Measurements from ENCODE around the gene CYB5RL. TPM values are rescaled to one million over a fixed set of nuclear protein-coding genes. Genes with fewer than 3 reads are reported as not detected.

Gene CYB5RL
- total RNA-seq (8.6 and 9.6 TPM in 2 replicates), polyA plus RNA-seq (5.8 and 5.9 TPM in 2 replicates), polyA minus RNA-seq (5.7 and 11.0 TPM in 2 replicates), Bru-seq, nascent RNA (percentile 41 among the genes with signal in this experiment), BruChase-seq, experiment 1, labeled RNA remaining after a 6-hour chase (percentile 66 among the genes with signal in this experiment), BruChase-seq, experiment 2, labeled RNA remaining after a 2-hour chase (percentile 50 among the genes with signal in this experiment)
- polyA plus RNA-seq (2011; cell fraction: cytosol; rRNA removed) = 5.2 TPM in 2 replicates
- 9.7 and 11.0 TPM in 2 replicates for polyA plus RNA-seq (2011; cell fraction: nucleus; rRNA removed)
- polyA plus RNA-seq (2012) = 3.0 and 3.8 TPM in 2 replicates
- polyA minus RNA-seq (2011; cell fraction: cytosol; rRNA and poly(A)+ RNA removed) = 3.0 TPM
- 3.6 and 6.2 TPM in 2 replicates for polyA minus RNA-seq (2011; cell fraction: nucleus; rRNA and poly(A)+ RNA removed)
- long read RNA-seq, partial matches to known transcripts = 1 of 8 reads
- long read RNA-seq, other reads (novel, unspliced or antisense) = 7 of 8 reads

DNA sequence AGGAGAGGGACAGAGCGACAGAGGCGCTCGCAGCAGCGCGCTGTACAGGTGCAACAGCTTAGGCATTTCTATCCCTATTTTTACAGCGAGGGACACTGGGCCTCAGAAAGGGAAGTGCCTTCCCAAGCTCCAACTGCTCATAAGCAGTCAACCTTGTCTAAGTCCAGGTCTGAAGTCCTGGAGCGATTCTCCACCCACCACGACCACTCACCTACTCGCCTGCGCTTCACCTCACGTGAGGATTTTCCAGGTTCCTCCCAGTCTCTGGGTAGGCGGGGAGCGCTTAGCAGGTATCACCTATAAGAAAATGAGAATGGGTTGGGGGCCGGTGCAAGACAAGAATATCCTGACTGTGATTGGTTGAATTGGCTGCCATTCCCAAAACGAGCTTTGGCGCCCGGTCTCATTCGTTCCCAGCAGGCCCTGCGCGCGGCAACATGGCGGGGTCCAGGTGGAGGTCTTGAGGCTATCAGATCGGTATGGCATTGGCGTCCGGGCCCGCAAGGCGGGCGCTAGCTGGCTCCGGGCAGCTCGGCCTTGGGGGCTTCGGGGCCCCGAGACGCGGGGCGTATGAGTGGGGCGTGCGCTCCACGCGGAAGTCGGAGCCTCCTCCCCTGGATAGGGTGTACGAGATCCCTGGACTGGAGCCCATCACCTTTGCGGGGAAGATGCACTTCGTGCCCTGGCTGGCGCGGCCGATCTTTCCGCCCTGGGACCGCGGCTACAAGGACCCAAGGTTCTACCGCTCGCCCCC is at the start of gene CYB5RL, which contains the start of gene MRPL37:
CYB5RL (minus strand) TSS at position 266 of the 754 bp plus-strand sequence. CDS start 4,414 bp downstream, outside the sequence.
MRPL37 (plus strand) TSS at position 403 of the 754 bp plus-strand sequence; CDS start at position 480, 77 bp downstream.
- POLR2A ChIA-PET = no interaction called here
- CTCF ChIA-PET = interaction anchor here (1.0 to 2.6 kb wide), 12 partner anchors 10 to 300 kb away, joined by 3 to 20 read pairs (median 6); no protein-coding TSS in a partner anchor
- H3K9me3 ChIP-seq (replicated peaks; ENCODE audit: control insufficient read depth, insufficient read depth, low read length) = no peaks in the 10 kb centered on the region
- peaks cover 1 to 4% of the 10 kb centered on the region in 2 experiments for H3K36me3 ChIP-seq (ENCODE audit: control insufficient read depth in 2 of 2, extremely low read depth in 1 of 2, insufficient read depth in 2 of 2, low read length in 2 of 2)
- H3K4me1 ChIP-seq (ENCODE audit: control insufficient read depth, extremely low read depth, insufficient read depth, low read length) = peaks cover 19% of the 10 kb centered on the region
- FAIRE-seq (peak; percentile 98), DNase-seq (ENCODE audit: low read depth, low spot score) (peak; percentile 97)
- peak within 1 kb of the TSS; percentile 79 for H3K9ac ChIP-seq (replicated peaks; ENCODE audit: extremely low read depth, insufficient read depth, low read length)
- peak within 1 kb of the TSS; percentile 73 for H3K4me2 ChIP-seq (ENCODE audit: insufficient read depth, low read length)
- H4K20me1 ChIP-seq (replicated peaks; ENCODE audit: control insufficient read depth, extremely low read depth, insufficient read depth, low read length) = no peaks in the 10 kb centered on the region
- no peaks in the 10 kb centered on the region for H3K9me1 ChIP-seq (replicated peaks; ENCODE audit: control insufficient read depth, extremely low read depth, insufficient read depth, low read length)
- H3K27ac ChIP-seq (ENCODE audit: insufficient read depth, low read depth, low read length) = peak within 1 kb of the TSS; percentile 55
- no peaks in the 10 kb centered on the region for H3K27me3 ChIP-seq (ENCODE audit: control insufficient read depth in 2 of 2, insufficient read depth in 2 of 2, low read length in 2 of 2)
- dilution Hi-C loops (cut with MboI; ENCODE audit: extremely low pct_ligation_motif_present, low sequenced_read_pairs) = no loop called here
- intact Hi-C loops (cut with micrococcal nuclease) = loop anchor here (1.0 to 5.0 kb wide), 4 partner anchors 79 to 287 kb away; partner anchors contain the start of genes SSBP3, TCEANC2 and TMEM59
- no peak for TF ChIP-seq EZH2 (IDR thresholded peaks at IDR 0.05; ENCODE audit: borderline replicate concordance, low read depth, low read length, severe bottlenecking)
- peak; percentile 91 for TF ChIP-seq POLR2AphosphoS5 (IDR thresholded peaks at IDR 0.05; ENCODE audit: insufficient read depth, low read depth, low read length)
- no peak for TF ChIP-seq FOS (IDR thresholded peaks at IDR 0.05; ENCODE audit: borderline replicate concordance, insufficient read depth, low read length)
- TF ChIP-seq MYC (IDR thresholded peaks at IDR 0.05; ENCODE audit: low read depth, low read length) = no peak
- no peak for TF ChIP-seq GATA2 (IDR thresholded peaks at IDR 0.05; ENCODE audit: insufficient read depth, insufficient read length, low read depth, low read length)
- no peak for TF ChIP-seq MAX (IDR thresholded peaks at IDR 0.05; ENCODE audit: insufficient read depth, insufficient read length)
- TF ChIP-seq CTCF (IDR thresholded peaks at IDR 0.05; ENCODE audit: extremely low read depth in 1 of 2, insufficient read depth in 1 of 2, low read depth in 1 of 2, low read length in 2 of 2) = no peak
- TF ChIP-seq POLR2A (IDR thresholded peaks at IDR 0.05; ENCODE audit: low read depth, low read length) = peak; percentile 83
- no peak for TF ChIP-seq JUN (IDR thresholded peaks at IDR 0.05; ENCODE audit: borderline replicate concordance, insufficient read depth, insufficient read length, low read depth)
- no TSS peak for BruUV-seq (replicated peaks)
- peak within 1 kb of the TSS; percentile 89 for H2AFZ ChIP-seq (ENCODE audit: low read depth, low read length)
- peaks cover 28% of the 10 kb centered on the region for H3K79me2 ChIP-seq (ENCODE audit: control insufficient read depth, insufficient read depth, low read length)
- peak within 1 kb of the TSS; percentile 58 to 67 (median 58) for H3K4me3 ChIP-seq (replicated peaks in 1 of 3; ENCODE audit: insufficient read depth in 1 of 3, low read depth in 1 of 3, low read length in 3 of 3)

Measured in endothelial cell of umbilical vein (primary cell).